Testis (tissue), 3 donors: ENCODE measurements around the gene MASP1. TPM values are rescaled to one million over a fixed set of nuclear protein-coding genes. Genes with fewer than 3 reads are reported as not detected.

Experiments
- DNase-seq: peaks from one replicate; pipeline ENCODE4 v3.0.0-alpha.2; 2019
- H3K27ac ChIP-seq, 2 donors: fragments of 200-600 bp; sonication (generic); one replicate each; pipeline ENCODE4 v1.5.1; 2019
- H3K27me3 ChIP-seq: fragments of 200-600 bp; sonication (generic); one replicate; pipeline ENCODE4 v1.5.1; 2019
- H3K36me3 ChIP-seq: fragments of 200-600 bp; sonication (generic); one replicate; pipeline ENCODE4 v1.5.1; 2017; ENCODE audit warnings: low read depth; ENCODE audit errors: missing control alignments
- H3K4me1 ChIP-seq: fragments of 200-600 bp; sonication (generic); one replicate; pipeline ENCODE4 v1.5.1; 2019
- H3K4me3 ChIP-seq, 2 donors: fragments of 200-600 bp; sonication (generic); one replicate each; pipeline ENCODE4 v1.5.1; 2017 to 2019
- H3K9me3 ChIP-seq: fragments of 200-600 bp; sonication (generic); one replicate; pipeline ENCODE4 v1.5.1; 2017
- POLR2A ChIP-seq: fragments of 450-650 bp; IDR thresholded peaks from one replicate; pipeline ENCODE4 v1.6.1; 2017; ENCODE audit warnings: antibody characterized with exemption, mild to moderate bottlenecking, moderate library complexity
- WGBS, 2 donors: methylation state at CpG; one replicate each; pipeline ENCODE4 v1.1.5; 2018; 5-methylcytosine and 5-hydroxymethylcytosine counted together
- intact Hi-C: fragments of 100-400 bp; cut with DNase I; formaldehyde crosslinking; loops from one replicate; pipeline ENCODE4 v1.15.1; 2023; ENCODE audit warnings: low total_unique reads
- polyA plus RNA-seq: library from polyadenylated mRNA; stranded (reverse); fragments of 350-450 nt; fragmentation: Illumina TruSeq; extraction: RNeasy Lipid Tissue Mini Kit (QIAGEN cat#74804); gene quantifications from one replicate; pipeline ENCODE4 v1.2.3, GENCODE V29; 2014; ENCODE audit warnings: low read depth, low replicate concordance; ENCODE audit not compliant: insufficient read depth
- total RNA-seq, 2 donors: library from RNA; depleted of rRNA; stranded (reverse); fragments of >200 nt; gene quantifications; one replicate each; pipeline ENCODE4 v1.2.3, GENCODE V29; 2016
- TF ChIP-seq, protein P1 (sequence below), 3 experiments: fragments of 450-650 bp in 2 of 3; fragments of 200-600 bp in 1 of 3; sonication (generic) in 1 of 3; IDR thresholded peaks; one replicate each; pipeline ENCODE4 v1.5.1; 2016 to 2019; ENCODE audit warnings: antibody characterized with exemption in 3 of 3, mild to moderate bottlenecking in 2 of 3, moderate library complexity in 1 of 3

MASP1 gene
- total and polyA plus RNA-seq, 3 donors from 2014 or later, result 0.55 to 3.6 (median 2.8) TPM

DNA sequence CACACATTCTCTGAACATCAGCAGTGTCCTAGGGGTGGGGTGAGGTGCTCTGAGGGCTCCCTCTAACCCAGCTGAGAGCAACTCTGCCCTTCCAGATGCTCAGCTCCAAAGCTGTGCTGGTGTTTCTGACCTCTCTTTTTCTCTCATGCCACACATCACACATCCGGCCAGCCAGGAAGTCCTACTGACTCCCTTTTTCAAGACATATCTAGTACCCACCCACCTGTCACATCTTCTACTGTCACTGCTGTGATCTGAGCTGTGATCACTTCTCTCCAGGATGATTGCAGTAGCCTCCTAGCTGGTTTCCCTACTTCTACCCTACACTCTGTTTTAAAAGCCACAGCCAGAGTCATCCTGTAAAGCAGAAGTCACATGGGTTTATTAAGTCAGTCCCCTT is 30.2 kb upstream of the MASP1 start:
- TF ChIP-seq, protein P1, sequence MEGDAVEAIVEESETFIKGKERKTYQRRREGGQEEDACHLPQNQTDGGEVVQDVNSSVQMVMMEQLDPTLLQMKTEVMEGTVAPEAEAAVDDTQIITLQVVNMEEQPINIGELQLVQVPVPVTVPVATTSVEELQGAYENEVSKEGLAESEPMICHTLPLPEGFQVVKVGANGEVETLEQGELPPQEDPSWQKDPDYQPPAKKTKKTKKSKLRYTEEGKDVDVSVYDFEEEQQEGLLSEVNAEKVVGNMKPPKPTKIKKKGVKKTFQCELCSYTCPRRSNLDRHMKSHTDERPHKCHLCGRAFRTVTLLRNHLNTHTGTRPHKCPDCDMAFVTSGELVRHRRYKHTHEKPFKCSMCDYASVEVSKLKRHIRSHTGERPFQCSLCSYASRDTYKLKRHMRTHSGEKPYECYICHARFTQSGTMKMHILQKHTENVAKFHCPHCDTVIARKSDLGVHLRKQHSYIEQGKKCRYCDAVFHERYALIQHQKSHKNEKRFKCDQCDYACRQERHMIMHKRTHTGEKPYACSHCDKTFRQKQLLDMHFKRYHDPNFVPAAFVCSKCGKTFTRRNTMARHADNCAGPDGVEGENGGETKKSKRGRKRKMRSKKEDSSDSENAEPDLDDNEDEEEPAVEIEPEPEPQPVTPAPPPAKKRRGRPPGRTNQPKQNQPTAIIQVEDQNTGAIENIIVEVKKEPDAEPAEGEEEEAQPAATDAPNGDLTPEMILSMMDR (IDR thresholded peaks at IDR 0.05), result no peak
- no peak for TF ChIP-seq POLR2A
- Histone ChIP-seq H3K27me3 (no peaks in the 10 kb centered on the region), H3K4me3 (no peak overlapping the region), H3K4me1 (peaks cover 12% of the 10 kb centered on the region), H3K27ac (no peak overlapping the region), H3K9me3 (no peaks in the 10 kb centered on the region), H3K36me3 (no peaks in the 10 kb centered on the region)
- no peak for DNase-seq
- intact Hi-C loops, result loop anchor here (10.0 kb wide), 1 partner anchor 353 kb away; the partner anchor contains the start of gene SST
- 73 to 79% methylated on average over 1 of the region's 1 CpG for WGBS, 2 donors

DNA sequence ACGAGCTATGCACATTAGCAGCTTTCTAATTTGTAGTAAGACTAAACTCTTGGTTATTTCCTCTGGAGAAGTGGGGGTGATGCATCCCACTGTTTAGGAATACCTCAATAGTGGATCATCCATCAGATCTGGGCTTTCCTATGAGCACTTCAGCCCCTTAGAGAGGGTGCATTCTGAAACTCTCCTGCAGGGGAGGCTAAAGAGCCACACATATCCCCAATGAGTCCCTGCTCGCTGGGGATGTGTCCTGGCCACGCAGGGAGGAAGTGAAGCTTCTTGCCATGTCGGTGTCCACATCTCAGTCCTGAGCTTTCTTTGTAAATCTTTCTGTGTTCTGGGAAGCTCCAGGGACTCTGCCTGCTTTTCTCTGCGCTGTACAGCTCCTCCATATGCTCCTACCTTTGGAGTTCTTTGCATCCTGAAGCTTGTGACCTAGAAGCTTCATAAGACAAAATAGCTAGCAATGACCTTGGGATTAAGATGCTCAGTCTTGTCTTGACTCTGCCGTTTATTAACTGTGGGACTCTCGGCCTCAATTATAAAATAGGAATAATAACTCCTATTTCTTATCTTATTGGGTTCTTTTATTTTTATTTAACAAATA is 28.3 kb upstream of the MASP1 start:
- Histone ChIP-seq H3K9me3 (no peaks in the 10 kb centered on the region), H3K27me3 (no peaks in the 10 kb centered on the region), H3K27ac (no peak overlapping the region), H3K4me1 (peaks cover 12% of the 10 kb centered on the region), H3K4me3 (no peak overlapping the region), H3K36me3 (no peaks in the 10 kb centered on the region)
- peak; percentile 92 for DNase-seq
- 13 to 17% methylated on average over 7 of the region's 7 CpGs for WGBS, 2 donors
- TF ChIP-seq, protein P1 (IDR thresholded peaks at IDR 0.05), result peak; percentile 97 to 98 (median 97)
- TF ChIP-seq POLR2A, result no peak
- intact Hi-C loops, result loop anchor here (10.0 kb wide), 2 partner anchors 95 to 355 kb away; partner anchors contain the start of gene SST

DNA sequence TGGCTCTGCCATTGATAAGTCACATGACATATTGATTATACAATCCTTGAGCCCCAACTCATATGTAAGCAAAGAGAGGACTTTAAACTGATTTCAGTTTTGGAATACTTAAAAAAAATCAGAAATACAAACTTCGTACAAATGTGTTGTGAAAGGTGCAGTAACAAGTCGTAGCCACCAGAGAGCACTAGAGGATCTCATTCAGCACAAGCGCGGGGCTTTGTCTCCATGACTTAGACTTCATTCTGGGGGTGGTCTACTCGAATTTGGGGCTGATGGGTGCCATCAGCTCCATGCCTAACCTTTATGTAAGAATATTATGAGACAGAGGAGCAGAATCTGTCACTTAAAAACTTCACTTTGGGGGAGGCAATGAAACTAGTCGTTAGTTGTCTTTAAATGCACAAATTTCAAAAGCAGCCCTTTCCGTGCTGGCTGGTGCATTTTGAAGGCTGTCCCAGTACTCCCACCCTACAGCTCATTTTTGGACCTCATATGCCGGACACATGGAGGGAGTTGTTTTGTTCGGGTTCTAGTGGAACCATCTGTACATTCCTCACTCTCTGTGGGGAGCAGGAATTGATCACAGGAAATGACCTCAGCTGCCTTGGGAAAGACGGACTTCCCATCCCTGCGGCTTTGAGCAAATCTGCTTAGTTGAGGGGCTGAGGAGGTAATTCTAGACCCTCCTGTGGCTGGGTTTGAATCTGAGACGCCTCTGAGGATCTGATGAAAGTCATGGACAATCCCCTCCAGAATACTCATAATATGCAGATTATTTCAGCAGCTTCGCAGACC is 27.5 kb upstream of the MASP1 start:
- no peaks in the 10 kb centered on the region for H3K36me3 ChIP-seq
- WGBS, 2 donors, result 5 to 11% methylated on average over 13 of the region's 13 CpGs
- peak; percentile 79 for DNase-seq
- no peak overlapping the region for H3K27ac ChIP-seq
- TF ChIP-seq POLR2A, result no peak
- TF ChIP-seq, protein P1 (IDR thresholded peaks at IDR 0.05), result peak; percentile 87 to 92 (median 90)
- peaks cover 12% of the 10 kb centered on the region for H3K4me1 ChIP-seq
- H3K9me3 ChIP-seq, result no peaks in the 10 kb centered on the region
- H3K27me3 ChIP-seq, result no peaks in the 10 kb centered on the region
- intact Hi-C loops, result loop anchor here (10.0 kb wide), 1 partner anchor 94 kb away; no protein-coding TSS in a partner anchor
- peak overlapping the region in 1 of 2 donors; percentile 29 for H3K4me3 ChIP-seq

DNA sequence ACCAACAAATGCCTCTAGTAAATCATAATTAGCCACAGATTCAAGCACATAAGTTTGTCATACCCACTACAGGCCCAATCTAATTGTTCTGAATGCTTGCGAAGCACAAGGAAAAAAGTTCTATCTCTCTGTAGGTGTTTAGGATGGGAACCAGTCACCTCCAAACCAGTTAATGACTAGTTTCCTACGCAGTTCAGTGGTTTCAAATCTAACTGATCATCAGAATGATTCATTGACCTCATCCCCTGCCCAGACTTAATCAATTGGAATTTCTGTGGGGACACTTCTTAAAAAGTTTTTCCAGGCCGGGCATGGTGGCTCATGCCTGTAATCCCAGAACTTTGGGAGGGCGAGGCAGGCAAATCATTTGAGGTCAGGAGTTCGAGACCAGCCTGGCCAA is 24.3 kb upstream of the MASP1 start:
- H3K9me3 ChIP-seq, result no peaks in the 10 kb centered on the region
- intact Hi-C loops, result loop anchor here (10.0 kb wide), 1 partner anchor 91 kb away; no protein-coding TSS in a partner anchor
- no peaks in the 10 kb centered on the region for H3K36me3 ChIP-seq
- no peak for DNase-seq
- H3K4me3 ChIP-seq, result no peak overlapping the region
- H3K4me1 ChIP-seq, result peaks cover 12% of the 10 kb centered on the region
- H3K27ac ChIP-seq, result no peak overlapping the region
- no peaks in the 10 kb centered on the region for H3K27me3 ChIP-seq
- 91 to 92% methylated on average over 5 of the region's 5 CpGs for WGBS, 2 donors
- no peak for TF ChIP-seq POLR2A
- TF ChIP-seq, protein P1 (IDR thresholded peaks at IDR 0.05), result no peak
